ENCODE results near the gene LONP1. TPM values are rescaled to one million over a fixed set of nuclear protein-coding genes. Genes with fewer than 3 reads are reported as not detected.

Gene LONP1
- total RNA-seq, 1 donor from 2014 or later, result 77.8 TPM

- no peak overlapping the region for H3K4me2 ChIP-seq (ENCODE audit: low read length)
- H2AFZ ChIP-seq (ENCODE audit: low read depth, low read length), result no peak overlapping the region
- no peak for FAIRE-seq
- DNase-seq (ENCODE audit: low read depth), result no peak
- H3K36me3 ChIP-seq (ENCODE audit: insufficient read depth, low read length), result no peaks in the 10 kb centered on the region
- H3K27me3 Mint-ChIP-seq (ENCODE audit: low read depth, unreplicated experiment), result peaks cover 10% of the 10 kb centered on the region
- no peak overlapping the region for H3K4me3 Mint-ChIP-seq (ENCODE audit: unreplicated experiment)
- no peak overlapping the region for H3K4me3 ChIP-seq (ENCODE audit: insufficient read depth, low read depth, low read length)
- no peaks in the 10 kb centered on the region for H3K27me3 ChIP-seq (ENCODE audit: insufficient read depth, low read length)
- H3K27ac ChIP-seq (ENCODE audit: low read depth, low read length), result no peak overlapping the region
- no peaks in the 10 kb centered on the region for H4K20me1 ChIP-seq (ENCODE audit: insufficient read depth, low read length)
- H3K79me2 ChIP-seq (ENCODE audit: insufficient read depth, low read length), result no peaks in the 10 kb centered on the region
- H3K9ac ChIP-seq (ENCODE audit: low read length), result no peak overlapping the region
- no peaks in the 10 kb centered on the region for H3K4me1 Mint-ChIP-seq (ENCODE audit: low read depth, unreplicated experiment)
- no peaks in the 10 kb centered on the region for H3K36me3 Mint-ChIP-seq (ENCODE audit: low read depth, unreplicated experiment)
- no peak for TF ChIP-seq CTCF (IDR thresholded peaks at IDR 0.05; ENCODE audit: insufficient read depth, low read depth, low read length)
- no peak for TF ChIP-seq EZH2 (IDR thresholded peaks at IDR 0.05; ENCODE audit: insufficient read depth, low read length)
- no peak overlapping the region for H3K27ac Mint-ChIP-seq (ENCODE audit: unreplicated experiment)
- peaks cover 6% of the 10 kb centered on the region for H3K9me3 Mint-ChIP-seq (ENCODE audit: unreplicated experiment)
- H3K4me1 ChIP-seq (ENCODE audit: insufficient read depth, low read length), result no peaks in the 10 kb centered on the region
- H3K9me3 ChIP-seq (ENCODE audit: insufficient read depth, low read depth, low read length), result no peaks in the 10 kb centered on the region
Measured at GRCh38 chr19:5765220-5765619, 45.3 kb upstream of the LONP1 start.

- peaks cover 12% of the 10 kb centered on the region for H3K27me3 Mint-ChIP-seq (ENCODE audit: low read depth, unreplicated experiment)
- no peak for TF ChIP-seq CTCF (IDR thresholded peaks at IDR 0.05; ENCODE audit: insufficient read depth, low read depth, low read length)
- no peak for TF ChIP-seq EZH2 (IDR thresholded peaks at IDR 0.05; ENCODE audit: insufficient read depth, low read length)
- H3K4me2 ChIP-seq (ENCODE audit: low read length), result no peak overlapping the region
- H3K4me1 Mint-ChIP-seq (ENCODE audit: low read depth, unreplicated experiment), result no peaks in the 10 kb centered on the region
- H4K20me1 ChIP-seq (ENCODE audit: insufficient read depth, low read length), result no peaks in the 10 kb centered on the region
- H3K4me3 ChIP-seq (ENCODE audit: insufficient read depth, low read depth, low read length), result no peak overlapping the region
- H3K9me3 ChIP-seq (ENCODE audit: insufficient read depth, low read depth, low read length), result no peaks in the 10 kb centered on the region
- no peaks in the 10 kb centered on the region for H3K27me3 ChIP-seq (ENCODE audit: insufficient read depth, low read length)
- no peaks in the 10 kb centered on the region for H3K36me3 ChIP-seq (ENCODE audit: insufficient read depth, low read length)
- H3K27ac ChIP-seq (ENCODE audit: low read depth, low read length), result no peak overlapping the region
- H3K9me3 Mint-ChIP-seq (ENCODE audit: unreplicated experiment), result peaks cover 6% of the 10 kb centered on the region
- no peaks in the 10 kb centered on the region for H3K79me2 ChIP-seq (ENCODE audit: insufficient read depth, low read length)
- H3K36me3 Mint-ChIP-seq (ENCODE audit: low read depth, unreplicated experiment), result no peaks in the 10 kb centered on the region
- H2AFZ ChIP-seq (ENCODE audit: low read depth, low read length), result no peak overlapping the region
- H3K4me3 Mint-ChIP-seq (ENCODE audit: unreplicated experiment), result no peak overlapping the region
- no peak overlapping the region for H3K9ac ChIP-seq (ENCODE audit: low read length)
- FAIRE-seq (no peak), DNase-seq (ENCODE audit: low read depth) (no peak)
- H3K27ac Mint-ChIP-seq (ENCODE audit: unreplicated experiment), result no peak overlapping the region
- H3K4me1 ChIP-seq (ENCODE audit: insufficient read depth, low read length), result no peaks in the 10 kb centered on the region
Measured at GRCh38 chr19:5762608-5763217, 42.8 kb upstream of the LONP1 start.

GRCh38 chr19:5753743-5754142 is 33.8 kb upstream of the LONP1 start:
- H3K9me3 ChIP-seq (ENCODE audit: insufficient read depth, low read depth, low read length), result no peaks in the 10 kb centered on the region
- H4K20me1 ChIP-seq (ENCODE audit: insufficient read depth, low read length), result no peaks in the 10 kb centered on the region
- H3K36me3 Mint-ChIP-seq (ENCODE audit: low read depth, unreplicated experiment), result no peaks in the 10 kb centered on the region
- no peak for TF ChIP-seq CTCF (IDR thresholded peaks at IDR 0.05; ENCODE audit: insufficient read depth, low read depth, low read length)
- TF ChIP-seq EZH2 (IDR thresholded peaks at IDR 0.05; ENCODE audit: insufficient read depth, low read length), result no peak
- H3K36me3 ChIP-seq (ENCODE audit: insufficient read depth, low read length), result no peaks in the 10 kb centered on the region
- H3K4me1 Mint-ChIP-seq (ENCODE audit: low read depth, unreplicated experiment), result no peaks in the 10 kb centered on the region
- no peak overlapping the region for H3K27ac ChIP-seq (ENCODE audit: low read depth, low read length)
- no peak for FAIRE-seq
- no peak overlapping the region for H3K4me3 ChIP-seq (ENCODE audit: insufficient read depth, low read depth, low read length)
- H3K4me3 Mint-ChIP-seq (ENCODE audit: unreplicated experiment), result no peak overlapping the region
- no peak overlapping the region for H3K9ac ChIP-seq (ENCODE audit: low read length)
- no peak for DNase-seq (ENCODE audit: low read depth)
- no peaks in the 10 kb centered on the region for H3K27me3 ChIP-seq (ENCODE audit: insufficient read depth, low read length)
- H3K9me3 Mint-ChIP-seq (ENCODE audit: unreplicated experiment), result no peaks in the 10 kb centered on the region
- H2AFZ ChIP-seq (ENCODE audit: low read depth, low read length), result no peak overlapping the region
- peaks cover 29% of the 10 kb centered on the region for H3K27me3 Mint-ChIP-seq (ENCODE audit: low read depth, unreplicated experiment)
- H3K79me2 ChIP-seq (ENCODE audit: insufficient read depth, low read length), result no peaks in the 10 kb centered on the region
- no peaks in the 10 kb centered on the region for H3K4me1 ChIP-seq (ENCODE audit: insufficient read depth, low read length)
- no peak overlapping the region for H3K4me2 ChIP-seq (ENCODE audit: low read length)
- no peak overlapping the region for H3K27ac Mint-ChIP-seq (ENCODE audit: unreplicated experiment)
